ENCODE measurements around the gene YPEL5. TPM values are rescaled to one million over a fixed set of nuclear protein-coding genes. Genes with fewer than 3 reads are reported as not detected.
A peak's percentile ranks its signal among the peaks of the same experiment; 100 is the strongest.

The YPEL5 gene
- total and polyA plus RNA-seq, 10 donors: 68.2 to 139 (median 94.3) TPM

DNA sequence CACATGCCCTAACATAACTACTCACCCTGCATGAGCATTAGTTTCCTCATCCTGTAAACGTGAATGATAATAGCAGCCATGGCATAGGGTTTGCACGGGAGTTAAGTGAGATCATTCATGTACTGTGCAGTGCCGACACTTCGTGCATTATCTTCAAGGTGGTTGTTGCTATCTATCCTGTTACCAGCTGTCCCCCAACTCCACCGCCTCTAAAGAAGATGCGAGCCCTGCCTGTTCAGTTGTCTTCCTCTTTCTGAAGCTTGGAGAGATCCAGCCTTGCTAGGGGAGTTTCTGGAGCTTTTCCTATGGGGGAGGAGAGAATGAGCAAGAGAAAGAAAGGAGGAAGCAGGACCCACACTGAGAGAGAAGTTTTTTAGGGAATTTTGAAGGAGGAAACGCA lies 34.4 kb downstream of the YPEL5 start:
- H3K27me3 ChIP-seq (replicated peaks in 1 of 7): no peaks in the 10 kb centered on the region
- no peak for DNase-seq
- no peak overlapping the region for H3K27ac ChIP-seq
- TF ChIP-seq, protein P1, sequence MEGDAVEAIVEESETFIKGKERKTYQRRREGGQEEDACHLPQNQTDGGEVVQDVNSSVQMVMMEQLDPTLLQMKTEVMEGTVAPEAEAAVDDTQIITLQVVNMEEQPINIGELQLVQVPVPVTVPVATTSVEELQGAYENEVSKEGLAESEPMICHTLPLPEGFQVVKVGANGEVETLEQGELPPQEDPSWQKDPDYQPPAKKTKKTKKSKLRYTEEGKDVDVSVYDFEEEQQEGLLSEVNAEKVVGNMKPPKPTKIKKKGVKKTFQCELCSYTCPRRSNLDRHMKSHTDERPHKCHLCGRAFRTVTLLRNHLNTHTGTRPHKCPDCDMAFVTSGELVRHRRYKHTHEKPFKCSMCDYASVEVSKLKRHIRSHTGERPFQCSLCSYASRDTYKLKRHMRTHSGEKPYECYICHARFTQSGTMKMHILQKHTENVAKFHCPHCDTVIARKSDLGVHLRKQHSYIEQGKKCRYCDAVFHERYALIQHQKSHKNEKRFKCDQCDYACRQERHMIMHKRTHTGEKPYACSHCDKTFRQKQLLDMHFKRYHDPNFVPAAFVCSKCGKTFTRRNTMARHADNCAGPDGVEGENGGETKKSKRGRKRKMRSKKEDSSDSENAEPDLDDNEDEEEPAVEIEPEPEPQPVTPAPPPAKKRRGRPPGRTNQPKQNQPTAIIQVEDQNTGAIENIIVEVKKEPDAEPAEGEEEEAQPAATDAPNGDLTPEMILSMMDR (IDR thresholded peaks at IDR 0.05 in 8 of 11, conservative IDR thresholded peaks at IDR 0.05 in 3 of 11): no peak
- no peak for TF ChIP-seq POLR2AphosphoS5 (IDR thresholded peaks at IDR 0.05)
- TF ChIP-seq POLR2A (IDR thresholded peaks at IDR 0.05): no peak
- no peak overlapping the region for H3K4me3 ChIP-seq
- intact Hi-C loops (cut with DNase I; ENCODE audit: low total_unique reads): no loop called here
- no peaks in the 10 kb centered on the region for H3K9me3 ChIP-seq
- peaks cover 0 to 19% (median 5%) of the 10 kb centered on the region in 6 donors for H3K4me1 ChIP-seq
- no peaks in the 10 kb centered on the region for H3K36me3 ChIP-seq
- 80 to 86% (median 84%) methylated on average over 7 of the region's 7 CpGs for WGBS, 5 donors

DNA sequence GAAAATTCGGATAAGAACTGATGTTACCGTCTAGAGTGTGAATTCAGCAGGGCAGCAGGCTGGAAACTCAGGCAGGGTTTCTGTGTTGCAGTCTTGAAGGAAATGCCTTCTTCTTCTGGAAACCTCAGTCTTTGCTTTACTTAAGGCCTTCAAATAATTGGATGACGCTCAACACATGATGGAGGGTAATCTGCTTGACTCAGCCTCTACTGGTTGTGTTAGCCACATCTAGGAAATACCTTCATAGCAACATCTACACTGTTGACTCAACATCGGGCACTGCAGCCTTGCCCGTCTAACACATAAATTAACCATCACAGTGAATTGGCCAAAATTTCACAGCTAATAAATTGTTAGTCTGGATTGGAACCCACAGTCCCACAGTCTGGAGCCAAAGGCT lies 37.2 kb downstream of the YPEL5 start:
- no peak overlapping the region for H3K27ac ChIP-seq
- no peaks in the 10 kb centered on the region for H3K36me3 ChIP-seq
- intact Hi-C loops (cut with DNase I; ENCODE audit: low total_unique reads): no loop called here
- no peaks in the 10 kb centered on the region for H3K9me3 ChIP-seq
- no peak for TF ChIP-seq POLR2AphosphoS5 (IDR thresholded peaks at IDR 0.05)
- TF ChIP-seq, protein P1 (IDR thresholded peaks at IDR 0.05 in 8 of 11, conservative IDR thresholded peaks at IDR 0.05 in 3 of 11): no peak
- TF ChIP-seq POLR2A (IDR thresholded peaks at IDR 0.05): no peak
- DNase-seq: no peak
- H3K27me3 ChIP-seq (replicated peaks in 1 of 7): no peaks in the 10 kb centered on the region
- H3K4me3 ChIP-seq: no peak overlapping the region
- H3K4me1 ChIP-seq: peaks cover 0 to 10% (median 0%) of the 10 kb centered on the region in 6 donors
- 93 to 98% (median 94%) methylated on average over 5 of the region's 5 CpGs for WGBS, 5 donors

- intact Hi-C loops (cut with DNase I; ENCODE audit: low total_unique reads): no loop called here
- DNase-seq: no peak
- H3K27ac ChIP-seq: peak overlapping the region in 1 of 8 donors; percentile 7
- no peaks in the 10 kb centered on the region for H3K27me3 ChIP-seq (replicated peaks in 1 of 7)
- peaks cover 0 to 5% (median 0%) of the 10 kb centered on the region in 8 donors for H3K9me3 ChIP-seq
- H3K4me3 ChIP-seq: no peak overlapping the region
- TF ChIP-seq POLR2A (IDR thresholded peaks at IDR 0.05) (no peak), POLR2AphosphoS5 (IDR thresholded peaks at IDR 0.05) (no peak)
- TF ChIP-seq, protein P1 (IDR thresholded peaks at IDR 0.05 in 8 of 11, conservative IDR thresholded peaks at IDR 0.05 in 3 of 11): no peak
- 41 to 85% (median 64%) methylated on average over 4 of the region's 4 CpGs for WGBS, 5 donors
- peaks cover 0 to 6% (median 0%) of the 10 kb centered on the region in 6 donors for H3K4me1 ChIP-seq
- no peaks in the 10 kb centered on the region for H3K36me3 ChIP-seq
These were observed 38.4 kb downstream of the YPEL5 start for GRCh38 chr2:30185178-30185577.

DNA sequence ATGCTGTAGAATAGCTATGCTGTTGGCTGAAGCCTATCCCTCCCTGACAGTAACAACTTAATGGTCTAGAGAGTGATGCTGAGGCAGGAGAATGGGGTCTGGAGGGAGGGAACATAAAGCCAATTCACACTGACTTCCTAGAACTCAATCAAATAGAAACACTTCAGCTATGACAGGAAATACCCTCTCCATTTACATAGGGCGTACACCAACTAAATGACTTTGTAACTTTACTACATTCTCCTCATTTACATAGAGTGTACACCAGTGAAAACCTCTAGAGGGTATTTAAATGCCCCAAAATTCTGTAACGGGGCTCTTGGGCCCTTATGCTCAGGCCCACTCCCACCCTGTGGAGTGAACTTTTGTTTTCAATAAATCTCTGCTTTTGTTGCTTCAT lies 41.5 kb downstream of the YPEL5 start:
- WGBS, 5 donors: 49 to 84% (median 67%) methylated on average over 2 of the region's 2 CpGs
- no peak for DNase-seq
- Histone ChIP-seq H3K9me3 (peaks cover 0 to 5% (median 0%) of the 10 kb centered on the region in 8 donors), H3K36me3 (no peaks in the 10 kb centered on the region), H3K4me3 (no peak overlapping the region), H3K27me3 (replicated peaks in 1 of 7) (no peaks in the 10 kb centered on the region), H3K27ac (no peak overlapping the region), H3K4me1 (peaks cover 0 to 6% (median 0%) of the 10 kb centered on the region in 6 donors)
- TF ChIP-seq POLR2AphosphoS5 (IDR thresholded peaks at IDR 0.05) (no peak), POLR2A (IDR thresholded peaks at IDR 0.05) (no peak)
- TF ChIP-seq, protein P1 (IDR thresholded peaks at IDR 0.05 in 8 of 11, conservative IDR thresholded peaks at IDR 0.05 in 3 of 11): no peak
- intact Hi-C loops (cut with DNase I; ENCODE audit: low total_unique reads): no loop called here

Measured in spleen (tissue), 11 donors.